ENCODE measurements around the gene MSH5. TPM values are rescaled to one million over a fixed set of nuclear protein-coding genes. Genes with fewer than 3 reads are reported as not detected.

MSH5 gene
- total and polyA plus RNA-seq, 2 of the 13 experiments (the other 11 are each of a cell fraction or from before 2014, with no cell fraction given), result 10.2 to 38.7 TPM

DNA sequence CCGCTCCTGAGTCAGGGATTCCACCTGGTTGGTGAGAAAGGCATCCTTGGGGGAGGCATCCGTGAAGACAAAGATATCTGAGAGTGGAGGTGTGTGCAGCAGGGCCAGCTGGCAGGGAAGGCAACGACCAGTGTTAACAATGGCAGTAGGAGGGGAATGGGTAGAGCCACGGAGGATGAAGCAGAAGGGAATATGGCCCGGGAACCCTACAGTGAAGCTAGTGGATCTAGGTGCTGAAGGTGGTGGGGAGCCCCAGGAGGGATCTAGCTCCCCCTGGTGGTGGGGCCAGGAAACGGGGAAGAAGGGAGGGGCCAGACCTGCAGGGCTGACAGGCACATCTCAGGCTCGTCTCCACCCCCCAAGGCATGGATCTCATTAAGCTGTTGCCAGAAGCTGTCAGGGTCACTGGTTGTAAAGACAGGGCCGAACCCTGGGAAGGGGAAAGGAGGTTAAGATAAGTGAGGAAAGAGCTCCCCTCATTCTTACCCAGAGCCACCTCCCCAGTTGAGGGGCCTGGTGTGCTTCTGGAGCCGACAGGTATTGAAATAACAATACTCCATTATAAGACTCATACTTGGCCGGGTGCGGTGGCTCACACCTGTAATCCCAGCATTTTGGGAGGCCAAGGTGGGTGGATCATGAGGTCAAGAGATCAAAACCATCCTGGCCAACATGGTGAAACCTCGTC is 30.0 kb downstream of the MSH5 start (continued):
- TF ChIP-seq, protein P1, sequence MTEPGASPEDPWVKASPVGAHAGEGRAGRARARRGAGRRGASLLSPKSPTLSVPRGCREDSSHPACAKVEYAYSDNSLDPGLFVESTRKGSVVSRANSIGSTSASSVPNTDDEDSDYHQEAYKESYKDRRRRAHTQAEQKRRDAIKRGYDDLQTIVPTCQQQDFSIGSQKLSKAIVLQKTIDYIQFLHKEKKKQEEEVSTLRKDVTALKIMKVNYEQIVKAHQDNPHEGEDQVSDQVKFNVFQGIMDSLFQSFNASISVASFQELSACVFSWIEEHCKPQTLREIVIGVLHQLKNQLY (CRISPR knock-in tag; IDR thresholded peaks at IDR 0.05), result no peak; the same call in 1 of the 2 replicates
- TF ChIP-seq KMT2A (CRISPR knock-in tag; IDR thresholded peaks at IDR 0.05), result no peak
- no peak for TF ChIP-seq ZNF230 (CRISPR knock-in tag; IDR thresholded peaks at IDR 0.05)
- TF ChIP-seq, protein P2, sequence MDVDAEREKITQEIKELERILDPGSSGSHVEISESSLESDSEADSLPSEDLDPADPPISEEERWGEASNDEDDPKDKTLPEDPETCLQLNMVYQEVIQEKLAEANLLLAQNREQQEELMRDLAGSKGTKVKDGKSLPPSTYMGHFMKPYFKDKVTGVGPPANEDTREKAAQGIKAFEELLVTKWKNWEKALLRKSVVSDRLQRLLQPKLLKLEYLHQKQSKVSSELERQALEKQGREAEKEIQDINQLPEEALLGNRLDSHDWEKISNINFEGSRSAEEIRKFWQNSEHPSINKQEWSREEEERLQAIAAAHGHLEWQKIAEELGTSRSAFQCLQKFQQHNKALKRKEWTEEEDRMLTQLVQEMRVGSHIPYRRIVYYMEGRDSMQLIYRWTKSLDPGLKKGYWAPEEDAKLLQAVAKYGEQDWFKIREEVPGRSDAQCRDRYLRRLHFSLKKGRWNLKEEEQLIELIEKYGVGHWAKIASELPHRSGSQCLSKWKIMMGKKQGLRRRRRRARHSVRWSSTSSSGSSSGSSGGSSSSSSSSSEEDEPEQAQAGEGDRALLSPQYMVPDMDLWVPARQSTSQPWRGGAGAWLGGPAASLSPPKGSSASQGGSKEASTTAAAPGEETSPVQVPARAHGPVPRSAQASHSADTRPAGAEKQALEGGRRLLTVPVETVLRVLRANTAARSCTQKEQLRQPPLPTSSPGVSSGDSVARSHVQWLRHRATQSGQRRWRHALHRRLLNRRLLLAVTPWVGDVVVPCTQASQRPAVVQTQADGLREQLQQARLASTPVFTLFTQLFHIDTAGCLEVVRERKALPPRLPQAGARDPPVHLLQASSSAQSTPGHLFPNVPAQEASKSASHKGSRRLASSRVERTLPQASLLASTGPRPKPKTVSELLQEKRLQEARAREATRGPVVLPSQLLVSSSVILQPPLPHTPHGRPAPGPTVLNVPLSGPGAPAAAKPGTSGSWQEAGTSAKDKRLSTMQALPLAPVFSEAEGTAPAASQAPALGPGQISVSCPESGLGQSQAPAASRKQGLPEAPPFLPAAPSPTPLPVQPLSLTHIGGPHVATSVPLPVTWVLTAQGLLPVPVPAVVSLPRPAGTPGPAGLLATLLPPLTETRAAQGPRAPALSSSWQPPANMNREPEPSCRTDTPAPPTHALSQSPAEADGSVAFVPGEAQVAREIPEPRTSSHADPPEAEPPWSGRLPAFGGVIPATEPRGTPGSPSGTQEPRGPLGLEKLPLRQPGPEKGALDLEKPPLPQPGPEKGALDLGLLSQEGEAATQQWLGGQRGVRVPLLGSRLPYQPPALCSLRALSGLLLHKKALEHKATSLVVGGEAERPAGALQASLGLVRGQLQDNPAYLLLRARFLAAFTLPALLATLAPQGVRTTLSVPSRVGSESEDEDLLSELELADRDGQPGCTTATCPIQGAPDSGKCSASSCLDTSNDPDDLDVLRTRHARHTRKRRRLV (CRISPR knock-in tag; IDR thresholded peaks at IDR 0.05), result no peak
- 0 out of 2 replicates have a peak, but pooled peaks have one; percentile 57 for TF ChIP-seq TGIF2 (CRISPR knock-in tag; IDR thresholded peaks at IDR 0.05)
- TF ChIP-seq, protein P3, sequence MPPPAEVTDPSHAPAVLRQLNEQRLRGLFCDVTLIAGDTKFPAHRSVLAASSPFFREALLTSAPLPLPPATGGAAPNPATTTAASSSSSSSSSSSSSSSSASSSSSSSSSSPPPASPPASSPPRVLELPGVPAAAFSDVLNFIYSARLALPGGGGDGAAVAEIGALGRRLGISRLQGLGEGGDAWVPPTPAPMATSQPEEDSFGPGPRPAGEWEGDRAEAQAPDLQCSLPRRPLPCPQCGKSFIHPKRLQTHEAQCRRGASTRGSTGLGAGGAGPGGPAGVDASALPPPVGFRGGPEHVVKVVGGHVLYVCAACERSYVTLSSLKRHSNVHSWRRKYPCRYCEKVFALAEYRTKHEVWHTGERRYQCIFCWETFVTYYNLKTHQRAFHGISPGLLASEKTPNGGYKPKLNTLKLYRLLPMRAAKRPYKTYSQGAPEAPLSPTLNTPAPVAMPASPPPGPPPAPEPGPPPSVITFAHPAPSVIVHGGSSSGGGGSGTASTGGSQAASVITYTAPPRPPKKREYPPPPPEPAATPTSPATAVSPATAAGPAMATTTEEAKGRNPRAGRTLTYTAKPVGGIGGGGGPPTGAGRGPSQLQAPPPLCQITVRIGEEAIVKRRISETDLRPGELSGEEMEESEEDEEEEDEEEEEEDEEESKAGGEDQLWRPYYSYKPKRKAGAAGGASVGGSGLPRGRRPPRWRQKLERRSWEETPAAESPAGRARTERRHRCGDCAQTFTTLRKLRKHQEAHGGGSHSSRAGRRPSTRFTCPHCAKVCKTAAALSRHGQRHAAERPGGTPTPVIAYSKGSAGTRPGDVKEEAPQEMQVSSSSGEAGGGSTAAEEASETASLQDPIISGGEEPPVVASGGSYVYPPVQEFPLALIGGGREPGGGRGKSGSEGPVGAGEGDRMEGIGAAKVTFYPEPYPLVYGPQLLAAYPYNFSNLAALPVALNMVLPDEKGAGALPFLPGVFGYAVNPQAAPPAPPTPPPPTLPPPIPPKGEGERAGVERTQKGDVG (CRISPR knock-in tag; IDR thresholded peaks at IDR 0.05; ENCODE audit: borderline replicate concordance), result no peak
- TF ChIP-seq MTF1 (CRISPR knock-in tag; IDR thresholded peaks at IDR 0.05), result no peak
- no peak for TF ChIP-seq HNRNPK (IDR thresholded peaks at IDR 0.05; ENCODE audit: low read depth, low read length, poor library complexity, severe bottlenecking)
- TF ChIP-seq ZNF12 (CRISPR knock-in tag; IDR thresholded peaks at IDR 0.05), result no peak
- TF ChIP-seq MED13 (CRISPR knock-in tag; IDR thresholded peaks at IDR 0.05), result no peak
- TF ChIP-seq SOX13 (IDR thresholded peaks at IDR 0.05), result no peak
- peak in 1 of 2 experiments; percentile 41; a peak in 1 of 4 replicates for TF ChIP-seq SOX13 (CRISPR knock-in tag; conservative IDR thresholded peaks at IDR 0.05 in 1 of 2, IDR thresholded peaks at IDR 0.05 in 1 of 2)
- TF ChIP-seq MAZ (IDR thresholded peaks at IDR 0.05; ENCODE audit: borderline replicate concordance, low read depth, low read length), result no peak
- TF ChIP-seq MAZ (CRISPR knock-in tag; IDR thresholded peaks at IDR 0.05; ENCODE audit: low read depth), result peak; percentile 89
- TF ChIP-seq, protein P4, sequence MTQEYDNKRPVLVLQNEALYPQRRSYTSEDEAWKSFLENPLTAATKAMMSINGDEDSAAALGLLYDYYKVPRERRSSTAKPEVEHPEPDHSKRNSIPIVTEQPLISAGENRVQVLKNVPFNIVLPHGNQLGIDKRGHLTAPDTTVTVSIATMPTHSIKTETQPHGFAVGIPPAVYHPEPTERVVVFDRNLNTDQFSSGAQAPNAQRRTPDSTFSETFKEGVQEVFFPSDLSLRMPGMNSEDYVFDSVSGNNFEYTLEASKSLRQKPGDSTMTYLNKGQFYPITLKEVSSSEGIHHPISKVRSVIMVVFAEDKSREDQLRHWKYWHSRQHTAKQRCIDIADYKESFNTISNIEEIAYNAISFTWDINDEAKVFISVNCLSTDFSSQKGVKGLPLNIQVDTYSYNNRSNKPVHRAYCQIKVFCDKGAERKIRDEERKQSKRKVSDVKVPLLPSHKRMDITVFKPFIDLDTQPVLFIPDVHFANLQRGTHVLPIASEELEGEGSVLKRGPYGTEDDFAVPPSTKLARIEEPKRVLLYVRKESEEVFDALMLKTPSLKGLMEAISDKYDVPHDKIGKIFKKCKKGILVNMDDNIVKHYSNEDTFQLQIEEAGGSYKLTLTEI (CRISPR knock-in tag; conservative IDR thresholded peaks at IDR 0.05), result no peak
- no peak for TF ChIP-seq ZNF75D (CRISPR knock-in tag; IDR thresholded peaks at IDR 0.05; ENCODE audit: borderline replicate concordance)

All from HepG2 (cell line).